HUES64 (cell line): ENCODE measurements around the gene ELF1.

Experiments
- H3K27ac ChIP-seq: 2 replicates; pipeline ENCODE4 v1.7.0; 2013; ENCODE audit warnings: low read depth, low read length, inconsistent platforms
- H3K27me3 ChIP-seq: 2 replicates; pipeline ENCODE4 v1.6.1; 2013; ENCODE audit warnings: mild to moderate bottlenecking, low read length; ENCODE audit not compliant: insufficient read depth
- H3K36me3 ChIP-seq: 2 replicates; pipeline ENCODE4 v1.6.1; 2013; ENCODE audit warnings: mild to moderate bottlenecking, low read length; ENCODE audit not compliant: insufficient read depth
- H3K4me1 ChIP-seq: 2 replicates; pipeline ENCODE4 v1.6.1; 2013; ENCODE audit warnings: mild to moderate bottlenecking, low read length, moderate library complexity; ENCODE audit not compliant: insufficient read depth
- H3K4me3 ChIP-seq: 2 replicates; pipeline ENCODE4 v1.5.1; 2013; ENCODE audit warnings: mild to moderate bottlenecking, low read length, moderate library complexity
- H3K9ac ChIP-seq: 2 replicates; pipeline ENCODE4 v1.6.1; 2013; ENCODE audit warnings: mild to moderate bottlenecking, low read depth, low read length
- H3K9me3 ChIP-seq: 2 replicates; pipeline ENCODE4 v1.6.1; 2013; ENCODE audit warnings: low read depth, low read length; ENCODE audit not compliant: insufficient read depth
- WGBS: fragments of 150-250, 120-280 bp; methylation state at CpG from one replicate; pipeline ENCODE4 v1.1.7; 2013; ENCODE audit warnings: missing lambda C conversion rate; 5-methylcytosine and 5-hydroxymethylcytosine counted together

Gene ELF1

DNA sequence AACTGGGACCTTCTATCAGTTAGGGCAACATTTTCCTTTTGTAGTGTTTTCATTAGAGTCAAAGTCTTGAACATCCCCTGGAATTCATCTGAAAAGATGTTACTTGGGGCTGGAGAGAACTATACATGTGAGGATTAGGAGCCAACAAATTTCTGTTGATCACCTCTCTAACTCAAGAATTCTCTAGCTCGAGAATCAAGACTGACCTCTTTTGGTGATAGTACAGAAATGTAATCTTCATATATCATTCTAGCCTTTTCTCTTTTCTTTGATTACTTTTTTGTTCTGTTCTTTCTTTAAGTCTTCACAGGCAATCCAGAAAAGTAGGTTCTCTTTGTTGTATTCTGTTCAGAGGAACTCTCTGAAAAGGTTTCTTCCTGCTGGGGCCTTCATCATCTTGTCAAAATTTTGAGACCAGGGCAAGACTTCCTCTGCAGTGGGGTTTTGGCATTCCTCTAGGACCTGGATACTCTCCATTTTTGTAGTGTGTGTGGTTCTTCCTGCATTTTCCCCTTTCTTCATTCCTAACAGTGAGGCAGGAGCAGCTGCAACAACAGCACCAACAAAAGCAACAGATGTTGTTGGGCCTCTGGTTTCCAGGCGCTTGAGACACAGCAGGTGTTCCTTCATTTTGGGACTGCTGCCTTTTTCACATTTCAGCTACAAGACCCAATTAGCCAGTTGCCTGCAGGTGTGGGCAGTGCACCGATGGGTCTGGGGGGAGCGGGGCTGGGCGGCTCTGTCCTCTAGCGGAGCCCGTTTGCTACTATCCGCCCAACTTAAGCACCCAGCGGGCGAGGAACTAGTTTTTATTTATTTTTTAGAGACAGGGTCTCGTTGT is 26.2 kb downstream of the ELF1 start:
- Histone ChIP-seq H3K4me3 (no peak overlapping the region), H3K9me3 (no peaks in the 10 kb centered on the region), H3K9ac (no peak overlapping the region), H3K36me3 (no peaks in the 10 kb centered on the region), H3K27me3 (no peaks in the 10 kb centered on the region), H3K27ac (0 out of 2 replicates have a peak overlapping the region, but pooled peaks have one; percentile 16), H3K4me1 (peaks cover 10% of the 10 kb centered on the region)
- 82% methylated on average over 10 of the region's 11 CpGs for WGBS

DNA sequence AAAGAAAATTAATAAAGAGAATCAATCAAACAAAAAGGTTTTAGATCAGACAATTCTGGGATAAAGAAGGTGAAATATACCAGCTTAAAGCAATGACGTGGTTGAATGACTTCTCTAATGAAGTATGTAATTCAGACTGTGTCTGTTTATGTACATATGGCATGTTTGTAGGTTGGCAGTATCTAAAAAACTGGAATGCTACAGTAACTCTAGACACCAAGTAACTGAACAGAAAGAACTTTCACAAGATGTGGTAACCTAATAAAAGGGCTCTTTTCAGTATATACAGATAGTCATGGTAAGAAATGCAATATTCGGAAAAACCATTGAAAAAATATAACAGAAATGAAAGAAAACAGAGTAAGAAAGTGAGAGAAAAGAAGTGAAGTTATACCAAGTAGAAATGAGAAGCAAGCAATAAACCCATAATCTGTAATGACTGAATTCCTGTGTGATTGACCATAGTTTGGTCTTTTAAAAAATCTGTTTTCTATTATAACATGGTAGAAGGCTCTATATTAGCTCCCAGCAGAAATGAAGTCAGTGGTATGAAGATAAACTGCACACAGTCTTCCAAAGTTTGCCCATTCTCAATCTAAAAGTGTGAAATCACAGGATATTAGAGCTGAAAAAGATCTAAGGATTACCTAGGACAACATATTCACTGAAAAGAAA is 31.4 kb downstream of the ELF1 start:
- H3K4me3 ChIP-seq: no peak overlapping the region
- no peaks in the 10 kb centered on the region for H3K36me3 ChIP-seq
- no peak overlapping the region for H3K27ac ChIP-seq
- H3K9me3 ChIP-seq: no peaks in the 10 kb centered on the region
- no peak overlapping the region for H3K9ac ChIP-seq
- WGBS: 96% methylated on average over 2 of the region's 2 CpGs
- no peaks in the 10 kb centered on the region for H3K27me3 ChIP-seq
- peaks cover 8% of the 10 kb centered on the region; the same call in 1 of the 2 replicates for H3K4me1 ChIP-seq

GRCh38 chr13:40986101-40986856 is 32.8 kb downstream of the ELF1 start:
- H3K27me3 ChIP-seq: no peaks in the 10 kb centered on the region
- WGBS: 90% methylated on average over 5 of the region's 5 CpGs
- peaks cover 15% of the 10 kb centered on the region for H3K4me1 ChIP-seq
- no peaks in the 10 kb centered on the region for H3K36me3 ChIP-seq
- no peak overlapping the region for H3K4me3 ChIP-seq
- H3K9me3 ChIP-seq: no peaks in the 10 kb centered on the region
- no peak overlapping the region for H3K27ac ChIP-seq
- H3K9ac ChIP-seq: no peak overlapping the region

- Histone ChIP-seq H3K4me3 (no peak overlapping the region), H3K27ac (no peak overlapping the region)
Measured at GRCh38 chr13:40985381-40986100, 33.6 kb downstream of the ELF1 start.

DNA sequence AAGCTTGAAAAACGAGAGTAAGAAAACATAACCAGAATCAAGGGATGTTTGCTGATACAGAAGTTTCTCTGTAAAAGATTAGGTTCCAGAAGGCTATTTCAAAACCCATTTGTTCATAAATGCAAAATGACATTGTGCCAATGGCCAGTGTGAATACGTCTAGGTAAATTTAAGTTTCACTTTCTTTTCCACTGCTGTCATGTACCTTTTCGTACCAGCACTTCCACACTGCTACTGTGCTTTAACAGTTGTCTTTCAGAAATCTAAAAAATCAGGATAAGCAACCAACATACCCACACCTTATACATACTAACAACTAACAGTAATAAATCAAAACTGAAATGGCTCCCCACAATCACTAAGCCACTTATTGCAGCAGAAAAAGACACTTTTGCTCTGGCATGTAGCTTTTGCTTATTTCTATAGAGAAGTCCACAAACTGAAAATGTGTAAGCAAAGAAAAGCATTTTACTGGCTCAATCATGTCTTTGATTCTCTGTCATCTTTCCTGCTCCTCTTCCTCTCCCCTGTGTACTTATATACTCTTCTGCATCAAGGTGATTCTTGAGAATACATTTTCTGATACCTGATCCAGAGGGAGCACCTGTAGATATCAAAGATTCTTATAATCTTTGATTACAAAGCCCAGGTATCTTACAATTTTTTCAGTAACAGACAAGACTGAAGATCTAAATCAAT is 34.3 kb downstream of the ELF1 start:
- Histone ChIP-seq H3K4me3 (no peak overlapping the region), H3K4me1 (peaks cover 15% of the 10 kb centered on the region), H3K36me3 (no peaks in the 10 kb centered on the region), H3K9ac (no peak overlapping the region), H3K27ac (no peak overlapping the region), H3K27me3 (no peaks in the 10 kb centered on the region), H3K9me3 (no peaks in the 10 kb centered on the region)
- 92% methylated on average over 3 of the region's 3 CpGs for WGBS

More at GRCh38 chr13:40985381-40986100, 33.6 kb downstream of the ELF1 start:
- 96% methylated on average over 5 of the region's 5 CpGs for WGBS
- H3K36me3 ChIP-seq: no peaks in the 10 kb centered on the region
- H3K27me3 ChIP-seq: no peaks in the 10 kb centered on the region
- no peaks in the 10 kb centered on the region for H3K9me3 ChIP-seq
- peaks cover 15% of the 10 kb centered on the region for H3K4me1 ChIP-seq
- no peak overlapping the region for H3K9ac ChIP-seq

DNA sequence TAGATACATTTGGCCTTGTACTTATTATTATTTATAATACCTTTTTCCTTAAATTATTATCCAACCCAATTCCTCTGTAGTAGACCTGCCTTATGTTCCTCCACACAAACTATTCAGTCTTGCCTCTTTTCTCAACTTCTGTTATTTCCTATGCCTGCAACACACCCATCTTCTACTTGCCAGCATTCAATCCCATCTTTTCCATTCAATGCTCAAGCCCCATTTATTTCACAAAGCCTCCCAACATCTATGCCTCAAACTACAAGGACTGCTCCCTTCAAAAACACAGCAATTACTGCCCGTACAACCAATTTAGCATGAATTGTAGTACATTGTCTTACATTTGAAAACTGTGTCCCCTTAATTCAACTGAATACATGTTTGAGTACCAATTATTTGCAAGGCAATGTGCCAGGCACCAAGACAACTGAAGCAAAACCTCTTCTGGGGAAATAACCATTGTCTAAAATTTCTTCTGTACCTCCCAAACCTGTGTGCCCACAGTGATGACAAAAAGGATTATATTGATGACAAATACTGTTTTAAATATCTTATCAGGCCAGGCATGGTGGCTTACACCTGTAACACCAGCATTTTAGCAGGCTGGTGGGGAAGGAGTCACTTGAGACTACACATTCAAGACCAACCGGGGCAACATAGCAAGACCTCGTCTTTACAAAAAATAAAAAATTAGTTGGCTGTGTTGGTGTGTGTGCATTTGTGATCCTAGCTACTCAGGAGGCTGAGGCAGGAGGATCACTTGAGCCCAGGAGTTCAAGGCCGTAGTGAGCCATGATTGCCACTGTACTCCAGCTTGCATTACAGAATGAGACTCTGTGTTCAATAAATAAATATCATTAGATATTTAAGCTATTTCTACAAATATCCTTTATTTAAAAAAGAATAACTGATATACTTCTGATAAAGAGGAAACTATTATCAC is 35.1 kb downstream of the ELF1 start:
- H3K9ac ChIP-seq: no peak overlapping the region
- H3K9me3 ChIP-seq: no peaks in the 10 kb centered on the region
- H3K27me3 ChIP-seq: no peaks in the 10 kb centered on the region
- no peaks in the 10 kb centered on the region for H3K36me3 ChIP-seq
- no peak overlapping the region for H3K4me3 ChIP-seq
- no peak overlapping the region for H3K27ac ChIP-seq
- peaks cover 15% of the 10 kb centered on the region for H3K4me1 ChIP-seq
- 99% methylated on average over 4 of the region's 4 CpGs for WGBS

DNA sequence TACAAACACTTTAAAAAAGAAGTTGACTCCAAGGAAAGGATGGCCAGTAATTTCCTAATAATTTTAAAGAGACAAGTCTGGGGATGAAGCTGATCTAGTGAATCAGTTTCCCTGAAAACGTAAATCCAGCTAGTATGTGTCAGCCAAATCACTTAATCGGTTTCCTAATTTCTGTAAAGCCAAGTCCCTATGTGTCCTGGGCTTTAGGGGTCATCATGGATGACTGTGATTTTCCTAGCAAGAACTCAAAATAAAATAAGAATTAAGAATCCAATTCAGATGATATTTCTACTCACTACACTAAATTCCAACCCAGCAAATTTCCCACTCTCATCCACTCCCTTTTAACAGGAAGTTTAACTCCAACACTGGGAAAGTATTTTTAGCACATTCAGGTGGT is 35.9 kb downstream of the ELF1 start:
- Histone ChIP-seq H3K4me1 (peaks cover 15% of the 10 kb centered on the region), H3K4me3 (no peak overlapping the region), H3K27ac (no peak overlapping the region), H3K36me3 (no peaks in the 10 kb centered on the region), H3K9ac (no peak overlapping the region), H3K9me3 (no peaks in the 10 kb centered on the region), H3K27me3 (no peaks in the 10 kb centered on the region)
- WGBS: 93% methylated on average over 2 of the region's 2 CpGs

GRCh38 chr13:40982772-40983171 is 36.3 kb downstream of the ELF1 start:
- H3K9ac ChIP-seq: no peak overlapping the region
- H3K27ac ChIP-seq: no peak overlapping the region

GRCh38 chr13:40981949-40982348 is 37.2 kb downstream of the ELF1 start:
- 97% methylated on average over 4 of the region's 4 CpGs for WGBS
- Histone ChIP-seq H3K36me3 (no peaks in the 10 kb centered on the region), H3K9me3 (no peaks in the 10 kb centered on the region), H3K9ac (no peak overlapping the region), H3K4me1 (peaks cover 15% of the 10 kb centered on the region), H3K27me3 (no peaks in the 10 kb centered on the region), H3K4me3 (no peak overlapping the region), H3K27ac (no peak overlapping the region)

More at GRCh38 chr13:40982772-40983171, 36.3 kb downstream of the ELF1 start:
- peaks cover 15% of the 10 kb centered on the region for H3K4me1 ChIP-seq
- H3K4me3 ChIP-seq: no peak overlapping the region
- no peaks in the 10 kb centered on the region for H3K9me3 ChIP-seq
- H3K27me3 ChIP-seq: no peaks in the 10 kb centered on the region
- H3K36me3 ChIP-seq: no peaks in the 10 kb centered on the region
- WGBS: 68% methylated on average over 3 of the region's 3 CpGs
